ENCODE data around the gene BCAS3.

BCAS3 gene

GRCh38 chr17:61212655-61213054, 535.0 kb downstream of the BCAS3 start:
- no peak for TF ChIP-seq TCF12 (IDR thresholded peaks at IDR 0.05; ENCODE audit: low read depth)
- no peak for TF ChIP-seq USF1 (IDR thresholded peaks at IDR 0.05)

- no peak for TF ChIP-seq FOXM1 (IDR thresholded peaks at IDR 0.05; ENCODE audit: borderline replicate concordance, low read depth)
- no peak for TF ChIP-seq MAX (IDR thresholded peaks at IDR 0.05)
- TF ChIP-seq YY1 (IDR thresholded peaks at IDR 0.05; ENCODE audit: low read depth): no peak
- no peak for TF ChIP-seq CREB1 (IDR thresholded peaks at IDR 0.05; ENCODE audit: low read depth)
- no peak for TF ChIP-seq ZBTB7A (IDR thresholded peaks at IDR 0.05; ENCODE audit: low read depth)
- no peak for TF ChIP-seq EP300 (IDR thresholded peaks at IDR 0.05; ENCODE audit: borderline replicate concordance)
- no peak for TF ChIP-seq TEAD4 (IDR thresholded peaks at IDR 0.05)
- TF ChIP-seq NFIC (IDR thresholded peaks at IDR 0.05): no peak
- no peak for TF ChIP-seq CEBPB (IDR thresholded peaks at IDR 0.05)
- no peak for TF ChIP-seq REST (IDR thresholded peaks at IDR 0.05; ENCODE audit: low read depth)
- TF ChIP-seq USF1 (IDR thresholded peaks at IDR 0.05): no peak
These were observed 537.1 kb downstream of the BCAS3 start for GRCh38 chr17:61214753-61215152.

GRCh38 chr17:61216066-61216465, 538.4 kb downstream of the BCAS3 start:
- TF ChIP-seq TAF1 (IDR thresholded peaks at IDR 0.05; ENCODE audit: low read depth) (no peak), NFIC (IDR thresholded peaks at IDR 0.05) (no peak), TCF12 (IDR thresholded peaks at IDR 0.05; ENCODE audit: low read depth) (no peak), MAX (IDR thresholded peaks at IDR 0.05) (no peak), USF1 (IDR thresholded peaks at IDR 0.05) (no peak), ZBTB7A (IDR thresholded peaks at IDR 0.05; ENCODE audit: low read depth) (no peak), CEBPB (IDR thresholded peaks at IDR 0.05) (no peak), TEAD4 (IDR thresholded peaks at IDR 0.05) (no peak), CREB1 (IDR thresholded peaks at IDR 0.05; ENCODE audit: low read depth) (no peak), YY1 (IDR thresholded peaks at IDR 0.05; ENCODE audit: low read depth) (no peak)

- no peak for TF ChIP-seq CREB1 (IDR thresholded peaks at IDR 0.05; ENCODE audit: low read depth)
- no peak for TF ChIP-seq EGR1 (IDR thresholded peaks at IDR 0.05)
- no peak for TF ChIP-seq CEBPB (IDR thresholded peaks at IDR 0.05)
- no peak for TF ChIP-seq NFIC (IDR thresholded peaks at IDR 0.05)
- no peak for TF ChIP-seq RAD21 (IDR thresholded peaks at IDR 0.05; ENCODE audit: low read depth)
- no peak for TF ChIP-seq TAF1 (IDR thresholded peaks at IDR 0.05; ENCODE audit: low read depth)
- no peak for TF ChIP-seq ZBTB7A (IDR thresholded peaks at IDR 0.05; ENCODE audit: low read depth)
- TF ChIP-seq REST (IDR thresholded peaks at IDR 0.05; ENCODE audit: low read depth): no peak
- TF ChIP-seq MAX (IDR thresholded peaks at IDR 0.05): no peak
- no peak for TF ChIP-seq TCF12 (IDR thresholded peaks at IDR 0.05; ENCODE audit: low read depth)
These were observed 540.3 kb downstream of the BCAS3 start for GRCh38 chr17:61217878-61218437.

- TF ChIP-seq MAX (IDR thresholded peaks at IDR 0.05): no peak
- no peak for TF ChIP-seq REST (IDR thresholded peaks at IDR 0.05; ENCODE audit: low read depth)
- TF ChIP-seq TAF1 (IDR thresholded peaks at IDR 0.05; ENCODE audit: low read depth): no peak
- no peak for TF ChIP-seq CREB1 (IDR thresholded peaks at IDR 0.05; ENCODE audit: low read depth)
- no peak for TF ChIP-seq YY1 (IDR thresholded peaks at IDR 0.05; ENCODE audit: low read depth)
- TF ChIP-seq FOXM1 (IDR thresholded peaks at IDR 0.05; ENCODE audit: borderline replicate concordance, low read depth): no peak
- TF ChIP-seq ZBTB7A (IDR thresholded peaks at IDR 0.05; ENCODE audit: low read depth): no peak
- no peak for TF ChIP-seq TCF12 (IDR thresholded peaks at IDR 0.05; ENCODE audit: low read depth)
These were observed 540.8 kb downstream of the BCAS3 start for GRCh38 chr17:61218438-61218837.

All from Ishikawa (cell line).